Measurements from ENCODE around the gene MEI4. TPM values are rescaled to one million over a fixed set of nuclear protein-coding genes. Genes with fewer than 3 reads are reported as not detected.

MEI4 gene
- total RNA-seq, 3 donors from 2014 or later = not detected

- intact Hi-C loops (cut with DNase I, micrococcal nuclease) = no loop called here
- Histone ChIP-seq H3K4me3 (no peak overlapping the region), H3K36me3 (ENCODE audit: low read depth) (no peaks in the 10 kb centered on the region), H3K4me1 (ENCODE audit: low read depth) (no peaks in the 10 kb centered on the region), H3K9me3 (no peaks in the 10 kb centered on the region)
- DNase-seq (no peak), ATAC-seq (no peak)
- no peak for TF ChIP-seq CTCF (IDR thresholded peaks at IDR 0.05)
Measured at GRCh38 chr6:77656999-77657764, 4.3 kb downstream of the MEI4 start.

- no peaks in the 10 kb centered on the region for H3K36me3 ChIP-seq (ENCODE audit: low read depth)
- intact Hi-C loops (cut with DNase I, micrococcal nuclease) = no loop called here
- no peak for DNase-seq
- H3K4me3 ChIP-seq = no peak overlapping the region
- TF ChIP-seq CTCF (IDR thresholded peaks at IDR 0.05) = no peak
- ATAC-seq = no peak
- H3K4me1 ChIP-seq (ENCODE audit: low read depth) = no peaks in the 10 kb centered on the region
- H3K9me3 ChIP-seq = no peaks in the 10 kb centered on the region
Measured at GRCh38 chr6:77666340-77666739, 13.5 kb downstream of the MEI4 start.

GRCh38 chr6:77666846-77667245, 14.0 kb downstream of the MEI4 start:
- no peak for DNase-seq
- no peaks in the 10 kb centered on the region for H3K36me3 ChIP-seq (ENCODE audit: low read depth)
- no peaks in the 10 kb centered on the region for H3K4me1 ChIP-seq (ENCODE audit: low read depth)
- no peak for TF ChIP-seq CTCF (IDR thresholded peaks at IDR 0.05)
- no peak overlapping the region for H3K4me3 ChIP-seq
- no peak for ATAC-seq
- no peaks in the 10 kb centered on the region for H3K9me3 ChIP-seq
- intact Hi-C loops (cut with DNase I, micrococcal nuclease) = no loop called here

GRCh38 chr6:77669913-77670312, 17.1 kb downstream of the MEI4 start:
- ATAC-seq = no peak
- Histone ChIP-seq H3K9me3 (no peaks in the 10 kb centered on the region), H3K36me3 (ENCODE audit: low read depth) (no peaks in the 10 kb centered on the region), H3K4me3 (no peak overlapping the region), H3K4me1 (ENCODE audit: low read depth) (no peaks in the 10 kb centered on the region)
- no peak for DNase-seq
- no peak for TF ChIP-seq CTCF (IDR thresholded peaks at IDR 0.05)
- intact Hi-C loops (cut with DNase I, micrococcal nuclease) = no loop called here

- no peak for ATAC-seq
- no peaks in the 10 kb centered on the region for H3K36me3 ChIP-seq (ENCODE audit: low read depth)
- H3K9me3 ChIP-seq = no peaks in the 10 kb centered on the region
- intact Hi-C loops (cut with DNase I, micrococcal nuclease) = no loop called here
- no peak for TF ChIP-seq CTCF (IDR thresholded peaks at IDR 0.05)
- DNase-seq = no peak
- H3K4me1 ChIP-seq (ENCODE audit: low read depth) = no peaks in the 10 kb centered on the region
- H3K4me3 ChIP-seq = no peak overlapping the region
Measured at GRCh38 chr6:77674211-77674610, 21.4 kb downstream of the MEI4 start.
